ENCODE results near the gene GSG1.

Gene GSG1

GRCh38 chr12:13120413-13120812 is 16.9 kb upstream of the GSG1 start:
- no peak for DNase-seq (ENCODE audit: low read depth in 2 of 2)

GRCh38 chr12:13119826-13120225 is 16.4 kb upstream of the GSG1 start:
- DNase-seq (ENCODE audit: low read depth in 2 of 2): no peak

DNA sequence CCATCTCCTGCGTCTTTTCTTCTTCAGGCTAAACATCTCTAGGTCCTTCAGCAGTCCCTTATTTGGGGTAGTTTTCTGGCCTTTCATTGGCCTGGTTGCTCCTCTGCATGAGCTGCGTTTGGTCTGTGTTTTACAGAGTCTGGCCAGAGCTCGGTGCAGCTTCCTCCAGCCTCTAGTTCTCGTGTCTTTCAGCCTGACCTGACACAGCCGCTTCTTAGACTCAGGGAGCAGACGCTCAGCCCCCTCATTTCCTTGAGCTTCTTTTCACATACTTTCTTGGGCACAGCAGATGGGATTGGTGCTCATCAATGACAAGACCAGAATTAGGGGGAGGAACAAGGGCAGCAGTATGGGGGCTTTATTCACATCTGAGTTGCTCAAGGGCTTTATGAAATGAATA is 13.6 kb upstream of the GSG1 start:
- no peak for DNase-seq (ENCODE audit: low read depth in 2 of 2)

GRCh38 chr12:13116259-13116658 is 12.8 kb upstream of the GSG1 start:
- DNase-seq (ENCODE audit: low read depth in 2 of 2): no peak

GRCh38 chr12:13114251-13115052 is 11.0 kb upstream of the GSG1 start:
- no peak for DNase-seq (ENCODE audit: low read depth in 2 of 2)

DNA sequence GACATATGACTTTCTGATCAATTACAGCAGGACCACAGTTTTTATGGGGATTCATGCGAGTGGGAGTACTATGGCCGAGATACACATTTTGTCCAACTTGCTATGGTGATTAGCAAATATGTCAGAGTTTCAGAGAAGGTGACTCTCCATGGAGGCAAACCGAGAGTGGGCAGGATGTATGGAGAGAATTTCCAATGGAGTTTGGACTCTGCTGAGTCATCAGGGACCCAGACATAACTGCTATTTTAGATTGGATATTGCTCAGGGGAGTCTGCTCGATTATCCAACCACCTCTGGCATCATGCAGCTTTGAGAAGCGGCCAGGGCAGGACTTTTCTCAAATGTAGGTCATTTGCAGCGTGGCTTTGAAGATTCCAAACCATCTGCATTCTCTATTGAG is 9.5 kb upstream of the GSG1 start:
- no peak for DNase-seq (ENCODE audit: low read depth in 2 of 2)

DNA sequence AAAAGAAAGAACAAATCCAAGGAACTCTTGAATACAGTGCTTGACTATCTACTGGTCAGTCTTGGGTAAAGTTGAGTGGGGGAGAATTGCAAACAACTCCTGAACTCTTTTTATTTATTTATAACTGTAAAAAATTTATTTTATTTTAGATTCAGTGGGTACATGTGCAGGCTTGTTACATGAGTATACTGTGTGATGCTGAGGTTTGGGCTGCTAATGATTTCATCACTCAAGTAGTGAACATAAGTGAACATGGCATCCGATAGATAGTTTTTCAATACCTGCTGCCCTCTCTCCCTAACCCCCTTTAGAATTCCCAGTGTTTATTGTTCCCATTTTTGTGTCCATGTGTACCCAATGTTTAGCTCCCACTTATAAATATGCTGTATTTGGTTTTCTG is 3.2 kb upstream of the GSG1 start:
- DNase-seq (ENCODE audit: low read depth in 2 of 2): no peak

DNA sequence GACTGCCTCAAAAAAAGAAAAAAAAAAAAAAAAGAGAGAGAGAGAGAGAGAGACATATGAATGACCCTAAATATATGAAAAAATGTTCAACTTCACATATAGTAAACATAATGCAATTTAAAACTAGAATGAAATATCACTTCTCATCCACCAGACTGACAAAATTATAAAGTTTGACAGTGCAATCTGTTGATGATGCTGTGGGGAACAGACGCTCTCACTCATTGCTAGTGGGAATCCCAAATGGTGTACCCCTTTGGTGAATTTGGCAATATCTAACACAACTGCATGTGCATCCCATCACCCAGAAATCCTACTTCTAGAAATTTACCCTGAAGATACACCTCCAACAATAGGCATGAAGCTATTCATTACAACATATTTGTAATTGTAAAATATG is 2.3 kb upstream of the GSG1 start:
- no peak for DNase-seq (ENCODE audit: low read depth in 2 of 2)

DNA sequence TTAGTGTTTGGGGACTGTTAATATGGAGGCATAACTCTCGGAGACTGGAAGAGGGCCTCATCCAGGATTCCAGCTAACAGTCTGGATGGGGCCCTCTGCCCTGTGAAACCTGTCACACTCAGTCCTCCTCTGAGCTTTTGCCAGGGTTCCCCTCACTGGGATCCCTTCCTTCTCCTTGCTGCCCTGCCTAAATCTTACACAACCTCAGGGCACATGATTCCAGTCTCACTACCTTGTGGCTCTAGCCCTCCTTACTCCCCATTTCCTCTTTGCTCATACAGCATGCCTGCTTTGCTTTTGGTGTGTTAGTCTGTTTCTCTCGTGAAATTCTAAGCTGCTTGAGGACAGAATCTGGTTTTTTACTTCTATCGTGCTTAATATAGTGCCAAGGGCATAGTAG is 942 bp upstream of the GSG1 start:
- DNase-seq (ENCODE audit: low read depth in 2 of 2): no peak

- no peak for DNase-seq (ENCODE audit: low read depth in 2 of 2)
Observed at GRCh38 chr12:13102461-13103195, 839 bp downstream of the GSG1 start.

DNA sequence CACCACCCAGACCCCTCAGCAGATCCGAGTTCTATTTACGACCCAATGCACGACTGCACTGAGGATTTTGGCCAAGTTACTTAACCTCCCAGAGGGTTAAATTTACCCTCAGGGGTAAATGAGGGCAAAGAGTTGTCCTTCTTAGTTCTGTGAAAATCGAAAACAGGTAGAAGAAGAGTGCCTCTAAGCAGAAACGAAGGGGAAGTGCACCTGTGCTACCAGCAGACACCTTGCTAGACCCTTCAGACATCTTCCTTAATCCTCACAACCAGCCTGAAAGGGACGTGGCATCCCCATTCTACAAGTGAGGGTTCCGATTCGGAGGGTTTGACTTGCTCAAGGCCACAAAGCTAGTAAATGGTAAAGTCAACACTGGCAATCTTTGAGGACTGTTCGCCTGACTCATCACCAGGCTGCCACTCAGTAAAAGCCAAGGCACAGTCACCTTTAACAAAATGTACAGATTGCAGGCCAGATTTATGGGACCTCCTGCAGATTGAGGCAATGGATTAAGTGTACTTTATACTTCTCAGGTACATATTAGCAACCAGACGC is 1.6 kb downstream of the GSG1 start:
- DNase-seq (ENCODE audit: low read depth in 2 of 2): no peak

DNA sequence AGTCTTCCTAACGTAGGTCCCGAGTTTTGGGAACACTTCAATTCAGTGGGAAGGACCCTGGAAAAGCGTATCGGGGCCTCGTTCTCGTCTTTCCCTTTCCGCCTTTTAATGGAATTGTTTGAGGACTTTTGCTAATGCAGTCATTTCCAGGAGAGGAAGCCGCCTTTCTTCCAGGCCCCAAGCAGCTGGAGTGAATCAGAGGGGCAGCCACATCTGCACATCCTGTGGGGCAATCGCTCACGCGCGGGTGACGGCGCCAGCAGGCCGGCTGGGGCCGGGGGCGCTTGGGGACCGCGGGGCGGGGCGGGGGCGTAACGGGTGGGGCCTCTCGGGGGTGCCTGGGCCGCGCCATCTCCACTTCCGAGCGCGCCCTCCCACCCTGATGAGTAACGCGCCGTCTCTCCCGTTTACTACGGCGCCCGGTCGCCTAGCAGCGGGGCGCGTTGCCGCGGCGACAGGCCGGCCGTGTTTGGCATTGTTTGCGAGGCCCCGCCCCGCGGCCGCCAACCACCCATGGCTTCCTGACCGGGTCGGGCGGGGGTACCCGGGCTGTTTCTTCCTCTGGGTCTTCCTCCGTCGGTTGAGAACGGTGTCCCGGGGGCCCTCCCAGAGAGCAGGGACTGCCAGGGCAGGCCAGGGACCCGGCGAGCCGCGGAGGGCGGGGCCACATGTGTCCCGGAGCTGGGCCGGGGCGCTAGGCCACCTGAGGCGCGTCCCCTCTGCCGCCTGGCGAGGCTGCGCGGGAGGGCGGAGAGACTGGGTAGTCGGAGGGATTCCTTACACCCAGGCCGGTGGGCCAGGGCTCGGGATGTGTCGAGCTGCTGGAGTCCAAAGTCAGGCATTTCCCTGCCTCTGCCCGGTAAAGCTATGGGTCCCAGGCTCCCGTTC is 2.3 kb downstream of the GSG1 start:
- peak; percentile 77 to 81 for DNase-seq (ENCODE audit: low read depth in 2 of 2)

- no peak for DNase-seq (ENCODE audit: low read depth in 2 of 2)
Observed at GRCh38 chr12:13100605-13100881, 2.9 kb downstream of the GSG1 start.

DNA sequence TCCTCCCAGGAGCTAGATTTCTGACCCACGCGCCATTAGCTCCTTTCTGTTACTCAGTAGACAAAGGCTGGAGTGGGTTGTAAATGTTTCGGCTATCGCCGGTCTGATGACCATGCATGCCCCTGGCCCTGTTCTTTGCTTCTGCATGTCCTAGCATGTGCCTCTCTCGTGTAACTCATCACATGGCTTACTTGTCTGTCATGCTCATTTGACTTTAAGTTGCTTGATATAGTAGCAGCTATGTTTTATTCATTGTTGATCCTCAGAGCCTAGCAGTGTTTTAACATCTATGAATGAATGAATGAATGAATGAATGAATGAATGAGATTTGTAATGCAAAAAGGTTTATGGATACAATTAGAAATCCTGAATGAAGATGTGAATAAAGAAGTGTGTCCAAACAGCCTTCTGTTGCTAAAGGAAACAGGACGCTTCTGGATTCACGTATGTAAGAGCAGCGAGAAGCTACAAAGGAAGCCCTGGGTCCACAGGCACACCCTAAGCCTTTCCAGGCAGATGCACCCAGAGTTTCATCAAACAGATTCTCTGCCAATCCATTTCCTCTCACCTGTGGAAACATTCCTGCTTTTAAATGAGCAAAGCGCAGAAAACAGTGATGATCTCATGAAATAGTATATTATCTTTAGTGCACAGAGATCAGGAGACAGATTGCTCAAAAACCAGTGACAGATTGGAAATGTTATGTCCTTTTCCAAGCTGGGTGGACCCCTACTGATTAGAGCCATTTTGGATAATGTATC is 3.4 kb downstream of the GSG1 start:
- DNase-seq (ENCODE audit: low read depth in 2 of 2): no peak

DNA sequence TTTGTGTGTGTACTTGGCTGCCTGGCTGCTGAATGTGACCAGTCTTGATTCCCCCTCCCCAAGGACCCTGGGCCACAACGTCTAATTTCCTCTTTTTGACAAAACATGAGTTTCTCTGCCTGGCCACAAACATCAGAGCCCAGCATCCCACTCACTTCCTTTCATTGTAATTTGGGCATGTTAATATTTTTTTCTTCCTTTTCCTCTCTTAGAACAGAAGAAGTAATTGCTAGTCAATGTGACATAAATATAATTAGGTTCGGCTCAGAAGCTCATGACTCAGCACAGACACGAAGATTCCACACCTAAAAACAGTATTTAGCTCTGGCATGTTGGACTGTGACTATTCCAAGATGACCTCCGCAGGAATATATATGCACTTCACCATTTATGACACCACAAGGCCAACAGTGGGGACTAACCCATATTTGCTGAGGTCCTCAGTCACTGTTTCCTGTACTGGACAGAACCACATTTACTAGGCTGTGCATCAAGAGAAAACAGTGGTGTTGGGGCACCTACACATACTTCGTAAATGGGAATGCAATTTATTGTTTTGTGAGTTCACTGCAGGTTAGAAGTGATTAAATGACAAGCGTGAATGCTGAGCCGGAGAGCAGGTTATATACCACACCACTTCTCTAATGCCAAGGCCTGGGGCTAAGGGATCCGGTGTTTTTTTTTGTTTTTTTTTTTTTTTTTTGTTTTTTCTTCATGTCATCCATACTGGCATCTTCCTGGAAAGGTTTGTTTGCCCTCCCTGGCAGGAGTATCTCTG is 4.2 kb downstream of the GSG1 start:
- no peak for DNase-seq (ENCODE audit: low read depth in 2 of 2)

GRCh38 chr12:13097491-13098011 is 5.9 kb downstream of the GSG1 start:
- no peak for DNase-seq (ENCODE audit: low read depth in 2 of 2)

GRCh38 chr12:13095266-13095995 is 8.0 kb downstream of the GSG1 start:
- no peak for DNase-seq (ENCODE audit: low read depth in 2 of 2)

GRCh38 chr12:13094367-13094766 is 9.1 kb downstream of the GSG1 start:
- DNase-seq (ENCODE audit: low read depth in 2 of 2): no peak

GRCh38 chr12:13093848-13094220 is 9.6 kb downstream of the GSG1 start:
- no peak for DNase-seq (ENCODE audit: low read depth in 2 of 2)
